ENCODE data around the gene BCL2L1. TPM values are rescaled to one million over a fixed set of nuclear protein-coding genes. Genes with fewer than 3 reads are reported as not detected.
A peak's percentile ranks its signal among the peaks of the same experiment; 100 is the strongest.

The BCL2L1 gene
- total and polyA plus RNA-seq, 2 donors (not counting 1 experiment from before 2014, with no cell fraction given), result 61.8 to 77.1 TPM

DNA sequence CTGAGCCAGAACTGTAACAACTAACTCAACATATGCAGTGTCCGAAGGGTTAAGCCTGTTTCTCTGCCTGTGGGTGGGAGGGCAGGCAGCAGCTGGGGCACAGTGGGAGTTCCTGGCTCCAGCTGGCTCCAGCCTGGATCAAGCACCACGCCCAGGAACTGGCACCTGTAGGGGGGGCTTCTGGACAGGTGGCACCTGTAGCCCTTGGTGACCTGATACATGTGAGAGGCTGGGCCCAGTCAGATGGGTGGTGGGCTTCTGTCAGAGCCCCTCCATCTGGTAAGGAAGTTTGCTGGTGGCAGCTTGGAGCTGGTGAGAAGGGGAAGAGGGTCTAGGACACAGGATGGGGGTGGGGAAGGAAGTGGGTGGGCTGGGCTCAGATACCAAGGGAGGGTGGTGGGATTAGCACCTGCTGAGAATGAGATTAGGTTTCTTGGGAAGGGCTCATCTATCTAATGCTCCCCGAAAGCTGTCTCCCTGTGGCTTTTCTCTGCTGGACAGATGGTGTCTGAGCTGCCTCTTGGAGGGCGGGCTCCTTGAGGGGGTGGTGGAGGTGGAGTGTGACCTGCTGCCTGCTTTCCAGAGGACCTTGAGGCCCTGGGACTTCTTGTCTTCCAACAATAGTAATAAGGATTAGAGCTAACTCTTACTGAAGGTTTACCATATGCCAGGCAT is 28.5 kb downstream of the BCL2L1 start:
- Histone ChIP-seq H3K27ac (ENCODE audit: insufficient read depth, low read length) (no peak overlapping the region), H3K79me2 (ENCODE audit: control insufficient read depth, insufficient read depth, low read length) (peaks cover 78% of the 10 kb centered on the region), H3K4me1 (ENCODE audit: control insufficient read depth, extremely low read depth, insufficient read depth, low read length) (peaks cover 20% of the 10 kb centered on the region), H4K20me1 (ENCODE audit: control insufficient read depth, extremely low read depth, insufficient read depth, low read length) (no peaks in the 10 kb centered on the region), H2AFZ (ENCODE audit: low read length) (no peak overlapping the region), H3K36me3 (ENCODE audit: control insufficient read depth, insufficient read depth, low read length) (no peaks in the 10 kb centered on the region), H3K9me3 (ENCODE audit: control insufficient read depth, insufficient read depth, low read depth, low read length) (no peaks in the 10 kb centered on the region), H3K4me3 (replicated peaks in 1 of 4; ENCODE audit: control extremely low read depth in 1 of 4, insufficient read depth in 1 of 4, low read depth in 3 of 4, low read length in 4 of 4) (no peak overlapping the region), H3K27me3 (ENCODE audit: control insufficient read depth, insufficient read depth, low read length) (no peaks in the 10 kb centered on the region), H3K4me2 (ENCODE audit: extremely low read depth, insufficient read depth, low read length) (no peak overlapping the region), H3K9ac (ENCODE audit: insufficient read depth, low read length) (no peak overlapping the region)
- no peak for DNase-seq (ENCODE audit: low read depth in 2 of 2)
- TF ChIP-seq CTCF (conservative IDR thresholded peaks at IDR 0.05 in 1 of 2, IDR thresholded peaks at IDR 0.05 in 1 of 2; ENCODE audit: low read depth in 1 of 2, low read length in 2 of 2) (no peak), EZH2 (IDR thresholded peaks at IDR 0.05; ENCODE audit: low read length, missing control alignments) (no peak)

DNA sequence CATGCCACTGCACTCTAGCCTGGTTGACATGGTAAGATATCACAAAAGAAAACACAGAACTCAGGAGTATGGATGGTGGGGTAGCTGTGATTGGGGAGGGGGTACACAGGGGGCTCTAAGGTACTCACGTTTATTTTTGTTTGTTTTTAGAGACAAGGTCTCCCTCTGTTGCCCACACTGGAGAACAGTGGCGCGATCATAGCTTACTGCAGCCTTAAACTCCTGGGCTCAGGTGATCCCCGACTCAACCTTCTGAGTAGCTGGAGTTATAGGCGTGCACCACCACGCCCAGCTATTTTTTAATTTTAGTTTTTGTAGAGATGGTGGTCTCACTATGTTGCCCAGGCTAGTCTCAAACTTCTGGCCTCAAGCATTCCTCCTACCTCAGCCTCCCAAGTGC is 29.3 kb downstream of the BCL2L1 start:
- Histone ChIP-seq H3K36me3 (ENCODE audit: control insufficient read depth, insufficient read depth, low read length) (no peaks in the 10 kb centered on the region), H3K27ac (ENCODE audit: insufficient read depth, low read length) (no peak overlapping the region), H4K20me1 (ENCODE audit: control insufficient read depth, extremely low read depth, insufficient read depth, low read length) (no peaks in the 10 kb centered on the region), H3K27me3 (ENCODE audit: control insufficient read depth, insufficient read depth, low read length) (no peaks in the 10 kb centered on the region), H3K79me2 (ENCODE audit: control insufficient read depth, insufficient read depth, low read length) (peaks cover 77% of the 10 kb centered on the region), H3K4me3 (replicated peaks in 1 of 4; ENCODE audit: control extremely low read depth in 1 of 4, insufficient read depth in 1 of 4, low read depth in 3 of 4, low read length in 4 of 4) (no peak overlapping the region), H3K4me1 (ENCODE audit: control insufficient read depth, extremely low read depth, insufficient read depth, low read length) (peaks cover 13% of the 10 kb centered on the region), H3K4me2 (ENCODE audit: extremely low read depth, insufficient read depth, low read length) (no peak overlapping the region), H2AFZ (ENCODE audit: low read length) (no peak overlapping the region), H3K9me3 (ENCODE audit: control insufficient read depth, insufficient read depth, low read depth, low read length) (no peaks in the 10 kb centered on the region), H3K9ac (ENCODE audit: insufficient read depth, low read length) (no peak overlapping the region)
- DNase-seq (ENCODE audit: low read depth in 2 of 2), result no peak
- TF ChIP-seq EZH2 (IDR thresholded peaks at IDR 0.05; ENCODE audit: low read length, missing control alignments), result no peak
- no peak for TF ChIP-seq CTCF (conservative IDR thresholded peaks at IDR 0.05 in 1 of 2, IDR thresholded peaks at IDR 0.05 in 1 of 2; ENCODE audit: low read depth in 1 of 2, low read length in 2 of 2)

- no peaks in the 10 kb centered on the region for H3K27me3 ChIP-seq (ENCODE audit: control insufficient read depth, insufficient read depth, low read length)
- H3K4me1 ChIP-seq (ENCODE audit: control insufficient read depth, extremely low read depth, insufficient read depth, low read length), result peaks cover 12% of the 10 kb centered on the region
- H3K9me3 ChIP-seq (ENCODE audit: control insufficient read depth, insufficient read depth, low read depth, low read length), result no peaks in the 10 kb centered on the region
- H4K20me1 ChIP-seq (ENCODE audit: control insufficient read depth, extremely low read depth, insufficient read depth, low read length), result no peaks in the 10 kb centered on the region
- H3K4me3 ChIP-seq (replicated peaks in 1 of 4; ENCODE audit: control extremely low read depth in 1 of 4, insufficient read depth in 1 of 4, low read depth in 3 of 4, low read length in 4 of 4), result no peak overlapping the region
- DNase-seq (ENCODE audit: low read depth in 2 of 2), result peak in 1 of 2 donors; percentile 84
- no peak overlapping the region for H2AFZ ChIP-seq (ENCODE audit: low read length)
- TF ChIP-seq EZH2 (IDR thresholded peaks at IDR 0.05; ENCODE audit: low read length, missing control alignments) (no peak), CTCF (conservative IDR thresholded peaks at IDR 0.05 in 1 of 2, IDR thresholded peaks at IDR 0.05 in 1 of 2; ENCODE audit: low read depth in 1 of 2, low read length in 2 of 2) (no peak)
- no peak overlapping the region for H3K4me2 ChIP-seq (ENCODE audit: extremely low read depth, insufficient read depth, low read length)
- no peak overlapping the region for H3K9ac ChIP-seq (ENCODE audit: insufficient read depth, low read length)
- no peak overlapping the region for H3K27ac ChIP-seq (ENCODE audit: insufficient read depth, low read length)
- no peaks in the 10 kb centered on the region for H3K36me3 ChIP-seq (ENCODE audit: control insufficient read depth, insufficient read depth, low read length)
- H3K79me2 ChIP-seq (ENCODE audit: control insufficient read depth, insufficient read depth, low read length), result peaks cover 75% of the 10 kb centered on the region
These were observed 30.9 kb downstream of the BCL2L1 start for GRCh38 chr20:31691646-31692275.
